ENCODE measurements around the gene GAS6. TPM values are rescaled to one million over a fixed set of nuclear protein-coding genes. Genes with fewer than 3 reads are reported as not detected.

The GAS6 gene
- total RNA-seq, 1 donor from 2014 or later, result 47.6 TPM

DNA sequence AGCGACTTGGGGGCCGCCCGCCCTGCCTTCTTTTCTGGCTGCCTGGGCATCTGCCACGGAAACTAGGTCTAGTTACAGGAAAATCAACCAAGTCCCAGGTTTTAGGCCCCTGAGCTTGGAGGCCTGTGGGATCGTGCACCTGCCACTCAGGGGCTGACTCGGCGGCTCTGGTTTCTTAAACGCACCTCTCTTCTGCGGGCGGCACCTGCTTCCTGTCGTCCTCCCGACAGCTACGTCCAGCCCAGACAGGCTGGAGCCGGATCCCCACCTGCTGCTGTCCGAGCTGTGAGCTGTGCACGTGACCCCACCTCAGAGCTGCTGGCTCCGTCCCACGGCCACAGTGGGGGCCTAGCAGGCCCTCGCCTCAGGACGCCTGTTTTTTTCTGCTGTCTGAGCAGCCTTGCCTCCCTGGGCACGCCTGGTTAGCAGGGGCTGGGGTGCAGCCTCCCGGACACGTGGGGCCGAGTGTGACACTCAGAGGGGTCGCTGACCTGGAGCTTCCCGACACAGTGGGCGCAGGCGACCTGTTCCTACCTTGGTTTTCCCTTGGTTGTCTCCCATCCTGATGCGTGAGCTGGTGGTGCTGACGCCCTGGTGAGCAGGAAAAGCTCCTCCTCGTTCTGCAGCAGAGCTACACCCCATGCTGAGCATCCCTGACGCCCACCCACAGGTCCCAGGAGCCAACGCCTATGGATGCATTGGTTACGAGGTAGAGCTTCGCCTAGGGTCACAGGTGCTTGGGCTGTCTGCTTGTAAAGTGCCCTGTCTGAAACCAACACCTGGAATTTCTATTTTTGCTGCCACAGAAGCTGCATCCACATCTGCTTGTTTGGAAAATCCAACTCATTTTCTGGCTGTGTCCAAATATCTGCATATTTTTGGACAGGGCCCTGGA, 87.4 kb downstream of the GAS6 start:
- Mint-ChIP-seq H3K9me3 (ENCODE audit: unreplicated experiment) (peaks cover 4% of the 10 kb centered on the region), H3K4me1 (ENCODE audit: low read depth, unreplicated experiment) (no peaks in the 10 kb centered on the region)
- no peak for DNase-seq

DNA sequence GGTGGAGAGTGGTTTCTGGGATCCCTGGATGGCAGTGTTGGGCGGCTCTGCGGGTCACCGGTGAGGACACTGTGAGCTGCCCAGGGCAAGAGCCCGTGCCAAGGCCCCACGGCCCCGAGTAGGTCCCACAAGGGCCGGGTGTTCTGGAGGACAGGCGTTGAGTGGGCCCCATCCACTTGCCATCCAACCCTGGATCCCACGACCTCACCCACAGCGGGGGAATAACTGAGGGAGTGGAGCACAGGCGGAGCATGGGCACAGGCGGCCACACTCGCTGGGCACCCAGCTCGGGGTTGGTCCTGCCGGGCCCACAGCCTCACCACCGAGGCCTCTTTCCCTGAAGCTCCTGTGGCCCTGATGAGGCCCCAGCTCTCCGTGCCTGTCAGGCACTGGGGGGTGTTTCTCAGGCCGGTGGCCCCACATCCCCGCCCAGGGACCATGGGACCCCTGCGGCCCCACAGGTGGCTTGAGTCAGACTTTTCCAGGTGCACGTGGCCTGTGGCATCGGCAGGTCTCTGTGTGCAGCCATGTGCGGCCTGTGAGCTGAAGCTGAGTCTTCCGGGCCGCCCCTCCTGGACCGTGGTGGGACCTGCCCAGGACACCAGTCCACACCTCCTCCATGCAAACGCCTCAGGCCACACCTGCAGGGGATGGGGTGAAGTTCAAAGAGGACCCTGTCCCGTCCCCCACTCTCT, 88.3 kb downstream of the GAS6 start:
- H3K36me3 Mint-ChIP-seq (ENCODE audit: unreplicated experiment), result peaks cover 19% of the 10 kb centered on the region
- TF ChIP-seq, protein P1, sequence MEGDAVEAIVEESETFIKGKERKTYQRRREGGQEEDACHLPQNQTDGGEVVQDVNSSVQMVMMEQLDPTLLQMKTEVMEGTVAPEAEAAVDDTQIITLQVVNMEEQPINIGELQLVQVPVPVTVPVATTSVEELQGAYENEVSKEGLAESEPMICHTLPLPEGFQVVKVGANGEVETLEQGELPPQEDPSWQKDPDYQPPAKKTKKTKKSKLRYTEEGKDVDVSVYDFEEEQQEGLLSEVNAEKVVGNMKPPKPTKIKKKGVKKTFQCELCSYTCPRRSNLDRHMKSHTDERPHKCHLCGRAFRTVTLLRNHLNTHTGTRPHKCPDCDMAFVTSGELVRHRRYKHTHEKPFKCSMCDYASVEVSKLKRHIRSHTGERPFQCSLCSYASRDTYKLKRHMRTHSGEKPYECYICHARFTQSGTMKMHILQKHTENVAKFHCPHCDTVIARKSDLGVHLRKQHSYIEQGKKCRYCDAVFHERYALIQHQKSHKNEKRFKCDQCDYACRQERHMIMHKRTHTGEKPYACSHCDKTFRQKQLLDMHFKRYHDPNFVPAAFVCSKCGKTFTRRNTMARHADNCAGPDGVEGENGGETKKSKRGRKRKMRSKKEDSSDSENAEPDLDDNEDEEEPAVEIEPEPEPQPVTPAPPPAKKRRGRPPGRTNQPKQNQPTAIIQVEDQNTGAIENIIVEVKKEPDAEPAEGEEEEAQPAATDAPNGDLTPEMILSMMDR (IDR thresholded peaks at IDR 0.05; ENCODE audit: partially characterized antibody, unreplicated experiment), result no peak
- no peak overlapping the region for H3K4me3 Mint-ChIP-seq (ENCODE audit: unreplicated experiment)
- peaks cover 4% of the 10 kb centered on the region for H3K9me3 Mint-ChIP-seq (ENCODE audit: unreplicated experiment)
- no peaks in the 10 kb centered on the region for H3K4me1 Mint-ChIP-seq (ENCODE audit: low read depth, unreplicated experiment)
- peaks cover 2% of the 10 kb centered on the region for H3K27me3 Mint-ChIP-seq (ENCODE audit: unreplicated experiment)
- DNase-seq, result no peak
- H3K27ac Mint-ChIP-seq (ENCODE audit: unreplicated experiment), result no peak overlapping the region

More for the DNA sequence above, 87.4 kb downstream of the GAS6 start:
- H3K36me3 Mint-ChIP-seq (ENCODE audit: unreplicated experiment), result peaks cover 19% of the 10 kb centered on the region
- no peak overlapping the region for H3K27ac Mint-ChIP-seq (ENCODE audit: unreplicated experiment)
- no peak overlapping the region for H3K4me3 Mint-ChIP-seq (ENCODE audit: unreplicated experiment)
- peaks cover 2% of the 10 kb centered on the region for H3K27me3 Mint-ChIP-seq (ENCODE audit: unreplicated experiment)
- TF ChIP-seq, protein P1 (IDR thresholded peaks at IDR 0.05; ENCODE audit: partially characterized antibody, unreplicated experiment), result no peak

DNA sequence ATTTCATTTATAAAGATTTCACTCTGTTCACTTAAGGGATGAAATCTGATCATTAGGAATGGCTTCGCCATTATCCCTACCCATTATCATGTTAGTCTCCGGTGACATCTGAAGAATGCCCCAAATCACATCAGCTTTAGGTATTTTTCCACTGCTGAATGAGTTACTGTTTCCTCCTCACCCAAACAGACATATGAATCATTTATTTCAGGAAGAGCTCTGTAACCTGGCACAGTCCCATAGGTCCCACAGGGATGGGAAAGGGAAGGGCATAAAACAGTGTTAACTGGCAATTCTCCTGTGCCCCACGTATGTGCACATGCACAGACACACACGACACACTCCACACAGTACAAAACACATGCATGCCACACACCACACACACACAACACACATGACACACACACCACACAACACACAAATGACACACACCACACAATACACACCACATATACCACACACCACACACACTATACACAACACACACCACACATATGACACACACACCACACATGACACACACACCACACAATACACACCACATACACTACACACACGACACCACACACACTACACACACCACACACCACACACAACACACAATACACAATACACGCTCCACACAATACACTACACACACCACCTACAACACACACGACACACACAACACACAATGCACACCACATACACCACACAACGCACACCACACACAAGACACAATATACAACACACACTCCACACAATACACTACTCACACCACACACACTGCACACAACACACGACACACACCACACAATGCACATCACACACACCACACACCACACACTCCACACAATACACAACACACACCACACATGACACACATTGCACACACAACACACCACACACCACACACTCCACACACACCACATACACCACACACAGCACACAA, 89.4 kb downstream of the GAS6 start:
- no peak for DNase-seq
- Mint-ChIP-seq H3K36me3 (ENCODE audit: unreplicated experiment) (peaks cover 26% of the 10 kb centered on the region), H3K4me1 (ENCODE audit: low read depth, unreplicated experiment) (no peaks in the 10 kb centered on the region), H3K27me3 (ENCODE audit: unreplicated experiment) (peaks cover 2% of the 10 kb centered on the region), H3K9me3 (ENCODE audit: unreplicated experiment) (peaks cover 4% of the 10 kb centered on the region), H3K27ac (ENCODE audit: unreplicated experiment) (no peak overlapping the region), H3K4me3 (ENCODE audit: unreplicated experiment) (no peak overlapping the region)
- TF ChIP-seq, protein P1 (IDR thresholded peaks at IDR 0.05; ENCODE audit: partially characterized antibody, unreplicated experiment), result no peak

DNA sequence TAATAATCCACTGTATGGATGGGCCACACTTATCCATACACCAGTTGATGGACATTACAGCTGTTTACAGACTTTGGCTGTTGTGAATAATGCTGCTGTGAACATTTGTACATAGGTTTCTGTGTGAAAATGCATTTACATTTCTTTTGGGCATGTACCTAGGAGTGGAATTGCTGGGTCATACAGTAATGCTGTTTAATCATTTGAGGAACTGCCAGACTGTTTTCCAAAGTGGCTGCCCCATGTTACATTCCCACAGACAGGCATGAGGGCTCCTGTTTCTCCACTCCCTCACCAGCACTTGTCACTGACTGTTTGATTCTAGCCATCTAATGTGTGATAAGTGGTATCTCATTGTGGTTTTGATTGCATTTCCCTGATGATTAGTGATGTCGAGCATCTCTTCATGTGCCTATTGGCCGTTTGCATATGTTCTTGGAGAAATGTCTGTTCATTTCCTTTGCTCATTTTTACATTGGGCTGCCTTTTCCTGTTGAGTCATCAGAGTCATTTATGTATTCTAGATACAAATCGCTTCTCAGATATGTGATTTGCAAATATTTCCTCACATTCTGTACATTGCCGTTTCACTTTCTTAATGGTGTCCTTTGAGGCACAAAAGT, 92.1 kb downstream of the GAS6 start:
- Mint-ChIP-seq H3K9me3 (ENCODE audit: unreplicated experiment) (peaks cover 6% of the 10 kb centered on the region), H3K4me1 (ENCODE audit: low read depth, unreplicated experiment) (peaks cover 1% of the 10 kb centered on the region), H3K4me3 (ENCODE audit: unreplicated experiment) (no peak overlapping the region), H3K27me3 (ENCODE audit: unreplicated experiment) (no peaks in the 10 kb centered on the region), H3K27ac (ENCODE audit: unreplicated experiment) (no peak overlapping the region), H3K36me3 (ENCODE audit: unreplicated experiment) (peaks cover 22% of the 10 kb centered on the region)
- TF ChIP-seq, protein P1 (IDR thresholded peaks at IDR 0.05; ENCODE audit: partially characterized antibody, unreplicated experiment), result no peak
- DNase-seq, result no peak

Measured in glutamatergic neuron (in vitro differentiated cells).